Measurements from ENCODE around the gene CCDC54.

CCDC54 gene

DNA sequence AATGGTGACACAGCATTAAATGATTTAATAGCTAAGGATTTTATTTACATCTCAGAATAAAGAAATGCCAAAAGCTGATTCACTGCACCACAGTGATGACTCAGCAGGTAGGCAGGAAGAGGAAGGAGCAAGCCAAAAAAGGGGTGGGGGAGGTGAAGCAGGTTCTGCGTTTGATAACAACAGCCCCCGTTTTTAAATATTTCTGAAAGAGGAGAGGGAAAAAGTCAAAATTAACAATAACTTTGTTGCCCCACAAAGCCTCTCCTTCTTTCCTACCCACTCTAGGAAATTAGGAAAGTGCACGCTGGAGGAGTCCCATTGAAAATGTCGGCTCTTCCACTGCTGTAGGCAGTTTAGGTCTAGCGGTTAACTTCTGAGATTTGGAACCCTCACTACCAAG lies 9.9 kb upstream of the CCDC54 start:
- H3K9me3 ChIP-seq (ENCODE audit: control insufficient read depth, insufficient read depth, low read length) = no peaks in the 10 kb centered on the region
- no peak overlapping the region for H3K4me3 ChIP-seq (ENCODE audit: low read depth, low read length)
- no peak overlapping the region for H3K9ac ChIP-seq (ENCODE audit: low read depth, low read length)
- no peaks in the 10 kb centered on the region for H3K36me3 ChIP-seq (ENCODE audit: control insufficient read depth, insufficient read depth, low read length)
- no peaks in the 10 kb centered on the region for H3K27me3 ChIP-seq (ENCODE audit: control insufficient read depth, insufficient read depth, low read length)
- peaks cover 3% of the 10 kb centered on the region for H3K4me1 ChIP-seq (ENCODE audit: control insufficient read depth, insufficient read depth, low read length)

DNA sequence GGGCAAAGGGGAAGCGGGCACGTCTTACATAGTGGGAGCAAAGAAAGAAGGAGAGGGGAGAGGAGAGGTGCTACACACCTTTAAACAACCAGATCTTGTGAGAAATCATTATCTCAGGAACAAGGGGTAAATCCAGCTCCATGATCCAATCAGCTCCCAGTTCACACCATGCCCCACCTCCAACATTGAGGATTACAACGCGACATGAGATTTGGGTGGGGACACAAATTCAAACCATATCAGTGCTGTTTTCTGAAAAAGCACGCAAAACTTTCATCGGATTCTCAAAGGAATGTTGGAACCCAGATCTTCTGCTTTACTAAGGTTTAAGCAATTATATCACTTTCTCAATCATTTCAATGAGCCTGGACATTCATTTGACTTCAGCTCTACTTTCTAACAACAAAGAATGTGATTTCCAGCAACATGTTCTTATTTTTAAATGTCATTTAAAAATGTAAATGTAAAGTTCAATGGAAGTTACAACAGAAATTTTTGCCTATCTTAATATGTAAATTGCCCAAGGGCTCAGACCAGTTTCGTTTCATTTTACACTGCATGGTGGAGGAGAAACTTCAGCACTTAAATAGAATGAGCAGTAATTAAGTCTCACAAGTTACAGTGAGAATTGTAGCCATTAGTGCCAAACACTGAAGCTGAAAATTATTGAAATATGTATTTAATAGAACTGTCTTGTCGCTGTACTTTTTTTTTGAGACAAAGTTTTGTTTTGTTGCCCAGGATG lies 8.4 kb upstream of the CCDC54 start:
- Histone ChIP-seq H3K4me1 (ENCODE audit: control insufficient read depth, insufficient read depth, low read length) (peaks cover 3% of the 10 kb centered on the region), H3K27me3 (ENCODE audit: control insufficient read depth, insufficient read depth, low read length) (no peaks in the 10 kb centered on the region), H3K4me3 (ENCODE audit: low read depth, low read length) (no peak overlapping the region), H3K36me3 (ENCODE audit: control insufficient read depth, insufficient read depth, low read length) (no peaks in the 10 kb centered on the region), H3K9ac (ENCODE audit: low read depth, low read length) (no peak overlapping the region), H3K9me3 (ENCODE audit: control insufficient read depth, insufficient read depth, low read length) (no peaks in the 10 kb centered on the region)

DNA sequence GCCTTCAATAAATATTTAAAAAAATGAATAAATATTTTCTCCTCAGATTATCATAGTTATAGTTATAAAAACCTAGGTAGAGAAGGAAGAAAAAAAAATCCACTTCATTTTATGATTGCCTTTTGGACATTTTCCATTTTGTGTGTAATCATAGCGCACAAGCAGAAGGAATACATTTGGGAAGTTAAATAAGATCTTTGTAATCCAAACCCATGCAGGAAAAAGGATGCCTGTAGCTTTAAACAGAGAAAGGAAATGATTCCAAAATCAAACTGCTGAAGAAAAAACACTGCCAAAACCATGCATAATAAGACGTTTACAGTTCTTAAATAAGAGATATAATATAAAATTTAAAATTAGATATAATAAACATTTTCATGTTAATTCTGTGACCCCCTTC lies 7.4 kb upstream of the CCDC54 start:
- Histone ChIP-seq H3K27me3 (ENCODE audit: control insufficient read depth, insufficient read depth, low read length) (no peaks in the 10 kb centered on the region), H3K4me1 (ENCODE audit: control insufficient read depth, insufficient read depth, low read length) (peaks cover 3% of the 10 kb centered on the region), H3K9ac (ENCODE audit: low read depth, low read length) (no peak overlapping the region), H3K36me3 (ENCODE audit: control insufficient read depth, insufficient read depth, low read length) (no peaks in the 10 kb centered on the region), H3K4me3 (ENCODE audit: low read depth, low read length) (no peak overlapping the region), H3K9me3 (ENCODE audit: control insufficient read depth, insufficient read depth, low read length) (no peaks in the 10 kb centered on the region)

DNA sequence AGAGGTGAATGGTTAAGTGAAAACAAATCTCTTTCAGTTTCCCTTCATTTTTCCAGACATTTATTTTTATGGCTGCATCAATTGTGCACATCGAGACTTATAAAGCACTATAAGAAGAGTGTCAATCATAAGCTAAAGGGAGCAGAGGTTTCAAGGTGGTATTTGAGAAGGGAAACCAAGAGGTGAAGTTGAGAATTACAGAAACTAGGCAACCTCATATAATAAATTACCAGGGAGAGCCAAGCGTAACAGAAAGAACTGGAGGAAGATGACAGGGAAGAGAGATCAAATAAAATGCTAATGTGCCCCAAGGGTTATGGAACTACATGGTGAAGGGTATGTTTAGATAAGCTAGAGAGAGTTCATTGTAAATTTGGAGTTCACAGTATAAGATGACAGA lies 6.3 kb upstream of the CCDC54 start:
- Histone ChIP-seq H3K9ac (ENCODE audit: low read depth, low read length) (no peak overlapping the region), H3K4me1 (ENCODE audit: control insufficient read depth, insufficient read depth, low read length) (peaks cover 3% of the 10 kb centered on the region), H3K36me3 (ENCODE audit: control insufficient read depth, insufficient read depth, low read length) (no peaks in the 10 kb centered on the region)

DNA sequence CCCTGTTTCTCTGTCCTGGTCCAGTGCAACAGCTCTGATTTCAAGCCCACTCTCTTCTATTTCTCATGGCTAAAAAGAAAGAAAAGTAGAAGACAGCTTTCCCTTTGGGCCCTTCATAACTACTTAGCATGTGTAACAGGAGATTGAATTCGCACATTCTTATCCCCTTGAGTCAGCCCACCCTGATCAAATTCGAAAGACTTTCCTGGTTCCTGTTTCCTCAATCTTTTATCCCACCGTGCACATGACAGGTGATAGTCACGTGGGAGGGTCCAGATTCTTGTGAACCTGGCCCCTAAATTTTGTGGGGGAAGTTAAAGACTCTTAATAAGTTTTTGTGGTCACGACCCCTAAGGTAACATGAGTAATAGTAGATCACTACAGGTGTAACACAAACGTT lies 4.7 kb upstream of the CCDC54 start:
- H3K36me3 ChIP-seq (ENCODE audit: control insufficient read depth, insufficient read depth, low read length) = no peaks in the 10 kb centered on the region
- H3K27me3 ChIP-seq (ENCODE audit: control insufficient read depth, insufficient read depth, low read length) = no peaks in the 10 kb centered on the region
- H3K4me3 ChIP-seq (ENCODE audit: low read depth, low read length) = no peak overlapping the region
- H3K9me3 ChIP-seq (ENCODE audit: control insufficient read depth, insufficient read depth, low read length) = no peaks in the 10 kb centered on the region
- H3K4me1 ChIP-seq (ENCODE audit: control insufficient read depth, insufficient read depth, low read length) = peaks cover 3% of the 10 kb centered on the region
- H3K9ac ChIP-seq (ENCODE audit: low read depth, low read length) = no peak overlapping the region

More for the DNA sequence above, 6.3 kb upstream of the CCDC54 start:
- Histone ChIP-seq H3K4me3 (ENCODE audit: low read depth, low read length) (no peak overlapping the region), H3K9me3 (ENCODE audit: control insufficient read depth, insufficient read depth, low read length) (no peaks in the 10 kb centered on the region), H3K27me3 (ENCODE audit: control insufficient read depth, insufficient read depth, low read length) (no peaks in the 10 kb centered on the region)

DNA sequence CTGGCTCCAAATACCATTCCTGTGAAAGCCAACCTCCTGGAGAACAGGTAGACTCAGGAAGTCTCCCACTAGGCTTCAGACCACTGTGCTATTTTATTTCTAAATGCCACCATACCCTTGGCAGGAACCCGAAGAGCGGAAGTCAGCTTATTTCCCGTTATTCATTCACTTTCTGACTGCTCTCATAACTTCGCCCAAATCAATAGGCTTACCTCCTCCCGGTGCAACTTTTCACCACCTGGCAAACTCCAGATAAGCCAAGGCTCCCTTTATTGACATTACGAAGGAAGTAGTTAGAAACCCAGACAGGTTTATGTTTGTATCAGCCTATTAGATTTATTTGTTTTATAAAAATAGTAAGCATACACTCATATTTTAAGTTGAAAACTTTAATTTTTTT lies 3.3 kb upstream of the CCDC54 start:
- H3K9ac ChIP-seq (ENCODE audit: low read depth, low read length) = no peak overlapping the region
- no peaks in the 10 kb centered on the region for H3K27me3 ChIP-seq (ENCODE audit: control insufficient read depth, insufficient read depth, low read length)
- H3K9me3 ChIP-seq (ENCODE audit: control insufficient read depth, insufficient read depth, low read length) = no peaks in the 10 kb centered on the region

DNA sequence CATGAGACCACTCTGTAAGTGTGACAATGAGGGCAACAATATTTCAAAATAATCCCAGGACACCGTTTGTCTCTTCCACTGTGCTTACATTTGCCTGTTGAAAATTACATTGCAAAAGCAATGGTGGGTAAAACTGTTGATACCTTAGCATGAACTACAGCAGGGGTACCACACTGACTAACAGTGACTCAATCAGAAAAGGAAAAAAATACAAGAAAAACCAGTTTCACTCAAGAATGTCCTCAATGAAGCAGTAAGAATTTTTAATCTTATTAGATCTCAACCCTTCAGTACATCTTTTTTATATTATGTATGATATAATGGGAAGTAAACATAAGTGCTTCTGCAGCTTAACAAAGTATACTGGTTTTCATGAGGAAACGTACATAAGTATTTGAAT lies 1.6 kb upstream of the CCDC54 start:
- Histone ChIP-seq H3K9ac (ENCODE audit: low read depth, low read length) (no peak overlapping the region), H3K36me3 (ENCODE audit: control insufficient read depth, insufficient read depth, low read length) (no peaks in the 10 kb centered on the region), H3K4me1 (ENCODE audit: control insufficient read depth, insufficient read depth, low read length) (no peaks in the 10 kb centered on the region), H3K27me3 (ENCODE audit: control insufficient read depth, insufficient read depth, low read length) (no peaks in the 10 kb centered on the region), H3K9me3 (ENCODE audit: control insufficient read depth, insufficient read depth, low read length) (no peaks in the 10 kb centered on the region), H3K4me3 (ENCODE audit: low read depth, low read length) (no peak overlapping the region)

More for the DNA sequence above, 3.3 kb upstream of the CCDC54 start:
- H3K4me3 ChIP-seq (ENCODE audit: low read depth, low read length) = no peak overlapping the region
- H3K4me1 ChIP-seq (ENCODE audit: control insufficient read depth, insufficient read depth, low read length) = no peaks in the 10 kb centered on the region
- H3K36me3 ChIP-seq (ENCODE audit: control insufficient read depth, insufficient read depth, low read length) = no peaks in the 10 kb centered on the region

DNA sequence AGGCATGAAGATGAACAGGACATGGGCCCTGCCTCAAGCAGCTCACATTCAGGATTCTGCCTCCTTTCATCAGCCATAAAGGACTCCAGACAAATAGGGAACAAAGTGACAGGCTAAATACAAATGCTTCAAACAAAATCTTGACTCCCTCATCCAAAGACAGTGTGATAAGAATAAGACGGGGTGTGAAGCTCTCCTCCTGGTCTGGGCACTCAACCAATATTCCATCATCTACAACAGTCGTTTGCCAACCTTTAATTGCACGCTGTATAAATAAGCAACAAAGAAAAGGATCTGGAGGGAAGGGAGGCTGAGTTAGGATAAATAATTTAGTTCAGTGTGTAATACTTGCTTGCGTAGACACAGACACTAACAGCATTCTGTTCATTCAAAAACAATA lies 5.4 kb downstream of the CCDC54 start:
- Histone ChIP-seq H3K9me3 (ENCODE audit: control insufficient read depth, insufficient read depth, low read length) (no peaks in the 10 kb centered on the region), H3K4me3 (ENCODE audit: low read depth, low read length) (no peak overlapping the region)

DNA sequence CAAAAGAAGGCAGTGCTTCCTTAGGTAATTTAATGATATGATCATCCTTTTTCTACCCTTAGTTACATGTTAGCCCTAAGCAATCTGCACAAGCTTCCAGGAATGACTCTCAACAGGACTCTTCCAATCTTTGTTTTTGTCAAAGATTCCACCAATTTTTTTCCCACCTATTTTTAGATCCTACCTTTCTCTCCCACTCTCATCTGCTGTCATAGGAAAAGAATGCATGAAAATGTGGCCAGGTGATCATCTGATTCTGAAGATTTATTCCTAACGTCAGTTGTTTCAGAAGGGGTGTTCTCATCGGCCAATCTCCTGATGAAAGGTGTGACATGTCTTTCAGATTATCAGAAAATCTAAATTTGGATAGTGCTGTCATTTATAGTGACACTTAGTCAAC lies 7.2 kb downstream of the CCDC54 start:
- H3K4me1 ChIP-seq (ENCODE audit: control insufficient read depth, insufficient read depth, low read length) = peaks cover 16% of the 10 kb centered on the region
- H3K27me3 ChIP-seq (ENCODE audit: control insufficient read depth, insufficient read depth, low read length) = no peaks in the 10 kb centered on the region
- no peak overlapping the region for H3K4me3 ChIP-seq (ENCODE audit: low read depth, low read length)
- H3K36me3 ChIP-seq (ENCODE audit: control insufficient read depth, insufficient read depth, low read length) = no peaks in the 10 kb centered on the region
- no peaks in the 10 kb centered on the region for H3K9me3 ChIP-seq (ENCODE audit: control insufficient read depth, insufficient read depth, low read length)
- no peak overlapping the region for H3K9ac ChIP-seq (ENCODE audit: low read depth, low read length)

More for the DNA sequence above, 5.4 kb downstream of the CCDC54 start:
- peaks cover 16% of the 10 kb centered on the region for H3K4me1 ChIP-seq (ENCODE audit: control insufficient read depth, insufficient read depth, low read length)
- H3K36me3 ChIP-seq (ENCODE audit: control insufficient read depth, insufficient read depth, low read length) = no peaks in the 10 kb centered on the region
- H3K27me3 ChIP-seq (ENCODE audit: control insufficient read depth, insufficient read depth, low read length) = no peaks in the 10 kb centered on the region
- H3K9ac ChIP-seq (ENCODE audit: low read depth, low read length) = no peak overlapping the region

DNA sequence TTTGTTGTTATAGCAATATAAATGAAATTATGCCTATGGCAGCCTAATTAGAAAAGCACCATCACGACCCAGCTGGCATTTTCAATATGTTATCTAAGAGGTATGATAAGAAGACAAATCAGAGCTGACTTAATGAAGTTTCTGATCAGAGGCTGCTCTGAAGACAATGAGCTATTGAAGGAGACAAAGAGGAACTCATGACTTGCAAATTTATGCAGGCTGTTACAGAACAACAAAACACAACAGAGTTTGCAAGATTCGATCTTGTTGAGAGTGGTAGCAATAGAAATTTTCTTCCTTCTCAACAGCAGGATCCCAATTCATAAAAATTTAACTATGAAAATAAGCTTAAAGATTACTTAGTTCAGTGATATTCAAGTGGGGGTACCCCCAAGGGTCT lies 7.7 kb downstream of the CCDC54 start:
- no peaks in the 10 kb centered on the region for H3K27me3 ChIP-seq (ENCODE audit: control insufficient read depth, insufficient read depth, low read length)
- H3K9ac ChIP-seq (ENCODE audit: low read depth, low read length) = no peak overlapping the region
- H3K4me3 ChIP-seq (ENCODE audit: low read depth, low read length) = no peak overlapping the region
- peaks cover 16% of the 10 kb centered on the region for H3K4me1 ChIP-seq (ENCODE audit: control insufficient read depth, insufficient read depth, low read length)
- no peaks in the 10 kb centered on the region for H3K36me3 ChIP-seq (ENCODE audit: control insufficient read depth, insufficient read depth, low read length)
- no peaks in the 10 kb centered on the region for H3K9me3 ChIP-seq (ENCODE audit: control insufficient read depth, insufficient read depth, low read length)

DNA sequence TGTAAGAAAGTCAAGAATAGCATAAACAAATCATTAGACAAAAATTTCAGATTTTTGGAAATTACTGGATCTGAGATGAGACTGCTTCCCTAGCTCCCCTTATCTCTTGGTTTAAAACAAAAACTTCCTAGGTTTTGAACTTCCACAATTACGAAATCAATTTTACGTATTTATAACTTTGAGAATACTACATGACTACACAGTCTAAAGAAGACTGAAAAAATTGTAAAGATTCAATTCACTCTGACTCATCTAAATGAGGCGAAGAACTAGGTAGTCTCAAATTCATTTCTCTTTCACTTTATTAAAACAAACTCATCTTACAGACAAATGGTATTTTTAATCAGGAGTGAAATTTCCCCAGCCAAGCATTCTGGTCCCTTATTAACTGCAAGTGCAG lies 10.3 kb downstream of the CCDC54 start:
- H3K9me3 ChIP-seq (ENCODE audit: control insufficient read depth, insufficient read depth, low read length) = no peaks in the 10 kb centered on the region
- H3K36me3 ChIP-seq (ENCODE audit: control insufficient read depth, insufficient read depth, low read length) = no peaks in the 10 kb centered on the region
- H3K4me3 ChIP-seq (ENCODE audit: low read depth, low read length) = no peak overlapping the region
- H3K9ac ChIP-seq (ENCODE audit: low read depth, low read length) = no peak overlapping the region
- H3K4me1 ChIP-seq (ENCODE audit: control insufficient read depth, insufficient read depth, low read length) = peaks cover 16% of the 10 kb centered on the region
- H3K27me3 ChIP-seq (ENCODE audit: control insufficient read depth, insufficient read depth, low read length) = no peaks in the 10 kb centered on the region

DNA sequence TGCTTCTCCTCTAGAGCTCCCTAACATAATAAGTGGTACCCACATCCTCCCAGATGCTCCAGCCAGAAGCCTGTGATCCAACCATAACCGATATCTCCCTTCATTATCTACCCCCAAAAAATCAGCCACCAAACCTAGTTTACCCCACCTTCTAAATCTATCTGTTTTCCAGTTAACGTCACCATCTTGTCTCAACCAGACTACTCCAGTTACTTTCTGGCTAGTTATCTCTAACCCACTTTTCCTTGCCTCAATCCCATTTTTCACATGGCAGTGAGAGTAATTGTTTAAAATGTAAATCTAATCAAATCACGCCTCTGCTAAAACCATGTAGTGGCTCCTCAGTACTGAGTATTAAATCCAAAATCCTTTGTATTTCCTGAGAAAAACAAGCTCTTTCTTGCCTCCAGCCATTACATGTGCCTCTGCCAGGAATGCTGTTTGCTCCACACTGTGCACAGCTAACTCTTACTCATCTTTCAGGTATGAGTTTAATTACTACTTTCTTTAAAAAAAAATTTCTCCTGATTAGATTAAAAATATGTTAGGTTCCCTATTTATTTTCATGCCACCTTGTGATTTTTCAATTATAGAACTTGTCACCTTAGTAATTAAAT lies 15.4 kb downstream of the CCDC54 start:
- no peaks in the 10 kb centered on the region for H3K27me3 ChIP-seq (ENCODE audit: control insufficient read depth, insufficient read depth, low read length)
- H3K4me1 ChIP-seq (ENCODE audit: control insufficient read depth, insufficient read depth, low read length) = no peaks in the 10 kb centered on the region
- H3K9ac ChIP-seq (ENCODE audit: low read depth, low read length) = no peak overlapping the region
- no peaks in the 10 kb centered on the region for H3K36me3 ChIP-seq (ENCODE audit: control insufficient read depth, insufficient read depth, low read length)
- H3K4me3 ChIP-seq (ENCODE audit: low read depth, low read length) = no peak overlapping the region
- H3K9me3 ChIP-seq (ENCODE audit: control insufficient read depth, insufficient read depth, low read length) = no peaks in the 10 kb centered on the region
